NCI-H1048 (cell line): ENCODE measurements around the gene COMP.

Experiments used
- DNase-seq: peaks from one replicate; lab custom pipeline; 2025; lab: John Stamatoyannopoulos, UW

The COMP gene

GRCh38 chr19:18782559-18783225, 8.4 kb downstream of the COMP start:
- no peak for DNase-seq

DNA sequence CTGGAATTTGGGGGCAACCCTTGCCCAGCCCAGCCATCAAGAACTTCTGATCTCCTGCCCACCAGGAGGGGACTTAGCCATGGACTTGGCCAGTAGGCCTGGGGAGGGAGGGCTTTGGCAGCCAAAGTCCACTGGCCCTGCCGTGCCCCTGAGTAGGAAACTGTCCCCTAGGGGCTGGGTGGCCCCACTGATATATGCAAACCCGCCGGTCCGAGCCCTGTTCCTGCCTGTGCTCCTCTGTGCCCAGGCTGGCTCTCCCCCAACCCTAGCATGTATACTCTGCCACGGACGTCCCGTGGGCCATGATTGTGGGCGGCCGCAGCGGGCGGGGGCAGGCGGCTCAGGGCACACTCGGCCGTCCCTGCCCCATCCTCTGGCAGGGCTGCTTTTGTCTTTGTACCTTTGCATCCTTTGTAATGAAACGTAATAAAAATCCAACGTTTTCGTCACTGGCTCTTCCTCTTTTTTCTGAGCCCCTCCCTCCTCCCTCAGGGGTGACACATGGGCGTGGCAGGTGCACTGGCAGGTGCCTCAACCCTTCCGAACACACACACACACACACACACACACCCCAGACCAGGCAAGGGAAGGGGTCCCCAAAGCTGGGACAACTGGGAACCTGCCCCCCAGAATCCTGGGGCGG, 9.1 kb downstream of the COMP start:
- DNase-seq, result no peak

GRCh38 chr19:18781047-18781600, 10.0 kb downstream of the COMP start:
- DNase-seq, result no peak

GRCh38 chr19:18780631-18781030, 10.5 kb downstream of the COMP start:
- no peak for DNase-seq

GRCh38 chr19:18780081-18780480, 11.0 kb downstream of the COMP start:
- no peak for DNase-seq

GRCh38 chr19:18778826-18779495, 12.1 kb downstream of the COMP start:
- no peak for DNase-seq

DNA sequence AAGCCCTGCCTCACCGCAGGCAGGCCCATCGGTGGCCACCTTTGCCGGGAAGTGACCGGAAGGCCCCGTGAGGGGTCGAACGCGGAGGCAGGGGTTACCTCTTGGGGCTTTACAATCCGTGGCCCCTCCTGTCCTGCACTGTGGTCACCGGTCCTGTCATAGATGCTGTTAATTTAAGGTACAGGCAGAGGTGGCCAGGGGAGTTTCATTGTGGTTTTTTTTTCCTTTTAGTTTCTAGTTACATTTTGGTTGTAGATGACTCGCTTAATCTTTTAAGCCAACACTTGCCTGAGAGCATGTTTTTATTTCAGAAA, 13.1 kb downstream of the COMP start:
- no peak for DNase-seq

DNA sequence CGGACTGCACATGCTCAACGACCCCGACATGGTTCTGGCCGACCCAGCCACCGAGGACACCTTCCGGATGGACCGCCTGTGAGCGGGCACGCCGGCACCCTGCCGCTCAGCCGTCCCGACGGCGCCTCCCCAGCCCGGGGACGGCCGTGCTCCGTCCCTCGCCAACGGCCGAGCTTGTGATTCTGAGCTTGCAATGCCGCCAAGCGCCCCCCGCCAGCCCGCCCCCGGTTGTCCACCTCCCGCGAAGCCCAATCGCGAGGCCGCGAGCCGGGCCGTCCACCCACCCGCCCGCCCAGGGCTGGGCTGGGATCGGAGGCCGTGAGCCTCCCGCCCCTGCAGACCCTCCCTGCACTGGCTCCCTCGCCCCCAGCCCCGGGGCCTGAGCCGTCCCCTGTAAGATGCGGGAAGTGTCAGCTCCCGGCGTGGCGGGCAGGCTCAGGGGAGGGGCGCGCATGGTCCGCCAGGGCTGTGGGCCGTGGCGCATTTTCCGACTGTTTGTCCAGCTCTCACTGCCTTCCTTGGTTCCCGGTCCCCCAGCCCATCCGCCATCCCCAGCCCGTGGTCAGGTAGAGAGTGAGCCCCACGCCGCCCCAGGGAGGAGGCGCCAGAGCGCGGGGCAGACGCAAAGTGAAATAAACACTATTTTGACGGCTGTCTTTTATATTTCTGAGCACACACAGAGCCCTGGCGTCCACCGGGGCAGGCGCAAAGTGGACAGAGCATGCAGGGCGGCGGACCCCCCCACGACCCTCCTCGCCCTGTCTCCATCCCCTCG, 13.6 kb downstream of the COMP start:
- DNase-seq, result no peak

DNA sequence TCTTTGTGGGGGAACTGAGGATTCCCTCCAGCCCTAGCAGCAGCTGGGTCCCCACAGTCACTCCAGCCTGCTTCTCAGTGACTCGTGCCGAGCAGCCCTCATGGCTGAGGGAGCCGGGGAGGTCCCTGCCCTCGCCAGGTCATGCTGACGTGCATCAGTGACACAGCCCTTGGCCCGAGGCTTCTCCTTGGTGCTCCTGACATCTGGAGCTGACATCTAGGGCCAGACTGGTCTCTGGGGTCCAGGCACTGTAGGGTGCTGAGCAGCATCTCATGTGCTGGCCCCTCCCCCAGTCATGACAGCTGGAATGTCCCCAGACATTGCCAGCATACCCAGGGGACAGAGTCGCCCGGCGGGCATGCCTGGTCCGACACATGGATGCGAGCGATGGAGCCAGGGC, 14.4 kb downstream of the COMP start:
- no peak for DNase-seq

DNA sequence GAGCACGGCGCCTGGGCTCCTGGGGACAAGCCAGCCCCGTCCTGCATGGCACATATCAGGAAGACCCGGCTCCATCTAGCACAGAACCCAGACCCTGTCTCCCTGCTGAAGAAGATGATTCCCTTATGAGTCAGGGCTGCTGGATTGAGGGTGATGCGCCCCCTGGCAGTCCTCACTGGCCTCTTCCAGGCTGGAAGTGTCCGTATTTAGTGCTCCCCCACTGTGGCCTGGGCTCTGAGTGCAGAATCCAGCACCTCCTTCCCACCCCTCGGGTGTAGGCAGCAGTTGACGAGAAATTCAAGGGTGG, 14.9 kb downstream of the COMP start:
- DNase-seq, result no peak

DNA sequence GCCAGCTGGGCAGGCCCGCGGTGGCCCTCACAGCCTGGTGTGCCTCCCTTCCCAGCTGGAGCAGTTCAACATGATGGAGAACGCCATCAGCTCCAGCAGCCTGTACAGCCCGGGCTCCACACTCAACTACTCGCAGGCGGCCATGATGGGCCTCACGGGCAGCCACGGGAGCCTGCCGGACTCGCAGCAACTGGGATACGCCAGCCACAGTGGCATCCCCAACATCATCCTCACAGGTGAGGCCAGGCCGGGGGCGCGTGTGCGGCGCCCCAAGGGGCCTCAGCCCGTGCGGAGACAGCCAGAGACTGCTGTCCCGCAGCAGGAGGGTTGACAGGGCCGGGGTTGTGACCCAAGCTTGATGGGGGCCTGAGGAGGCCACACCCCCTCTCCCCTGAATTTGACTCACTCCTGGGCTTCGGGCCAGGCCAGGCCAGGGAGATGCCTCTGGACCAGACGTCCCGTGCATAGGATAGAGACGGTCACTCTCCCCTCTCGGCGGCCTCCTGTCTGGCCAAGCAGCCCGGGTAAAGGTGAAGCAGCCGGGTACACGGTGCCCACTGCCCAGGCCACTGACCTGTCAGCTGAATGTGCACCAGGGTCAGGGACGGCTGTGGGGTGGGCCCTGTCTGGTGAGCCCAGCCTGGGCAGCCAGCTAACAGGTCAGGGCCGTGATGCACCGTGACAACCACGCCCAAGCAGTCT, 15.4 kb downstream of the COMP start:
- no peak for DNase-seq

GRCh38 chr19:18774782-18775444, 16.2 kb downstream of the COMP start:
- DNase-seq, result no peak

DNA sequence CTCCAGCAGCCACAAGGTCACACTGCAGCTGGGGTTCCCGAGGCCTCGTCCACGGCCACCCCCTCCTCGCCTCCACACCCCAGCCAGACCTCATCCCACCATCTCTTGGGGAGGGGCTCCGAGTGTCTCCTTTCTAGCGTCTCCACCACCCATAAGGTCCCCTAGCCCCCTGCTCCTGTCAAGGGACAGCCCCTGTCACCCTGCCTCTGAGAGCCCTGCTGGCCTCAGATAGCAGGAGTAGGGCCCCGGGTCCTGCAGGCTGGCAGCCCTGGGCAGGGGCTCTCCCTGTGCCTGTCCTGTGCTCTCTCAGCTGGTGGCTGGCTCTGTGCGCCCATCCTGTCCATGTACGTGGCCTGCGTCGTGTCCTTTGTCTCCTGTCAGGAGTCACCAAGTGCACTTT, 17.0 kb downstream of the COMP start:
- no peak for DNase-seq

- DNase-seq, result no peak
Observed at GRCh38 chr19:18773682-18774081, 17.4 kb downstream of the COMP start.

DNA sequence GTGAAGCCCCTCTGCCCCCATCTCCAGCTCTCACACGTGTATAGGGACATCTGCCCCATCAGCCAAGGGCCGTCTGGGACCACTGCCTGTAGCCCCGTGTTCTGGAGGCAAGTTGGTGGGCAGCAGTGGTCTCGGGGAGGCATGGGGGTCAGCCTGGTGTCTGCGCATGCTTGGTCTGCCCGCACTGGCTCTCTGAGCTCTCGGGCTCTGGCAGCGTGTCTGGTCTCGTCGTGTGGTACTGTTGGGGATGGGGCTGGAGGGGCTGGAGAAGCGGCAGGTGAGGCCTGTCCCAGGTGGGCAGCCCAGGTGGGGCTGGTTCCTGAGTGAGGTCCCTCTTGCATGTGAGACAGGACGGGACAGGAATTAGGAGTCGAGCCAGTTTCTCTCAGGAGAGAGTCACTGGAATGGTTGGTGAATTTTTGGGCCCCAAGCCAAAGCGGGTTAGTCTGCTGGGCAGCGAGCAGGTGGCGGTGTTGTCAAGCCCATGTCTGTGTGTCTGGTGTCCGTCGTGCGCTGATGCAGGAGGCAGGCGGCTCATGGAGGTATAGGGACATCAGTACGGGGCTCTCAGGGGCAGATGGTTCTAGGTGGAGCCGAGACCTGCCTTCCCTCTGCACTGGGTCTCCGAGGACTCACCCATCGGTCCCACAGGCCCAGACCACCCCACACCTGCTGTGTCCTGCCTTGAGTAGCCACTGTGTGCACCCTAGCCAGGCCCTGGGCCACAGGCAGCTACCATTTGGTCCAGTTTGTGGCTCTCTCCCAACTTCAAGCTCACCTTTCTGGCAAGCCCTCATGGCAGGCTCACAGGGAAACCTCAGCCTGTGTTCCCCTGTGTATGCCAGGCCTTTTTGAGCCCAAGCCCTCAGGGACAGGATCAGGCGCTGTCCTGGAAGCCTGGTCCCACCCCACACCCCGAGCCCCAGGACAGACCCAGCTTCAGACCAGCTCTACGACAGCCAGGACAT, 18.2 kb downstream of the COMP start:
- no peak for DNase-seq

GRCh38 chr19:18771328-18772242, 19.5 kb downstream of the COMP start:
- DNase-seq, result no peak

DNA sequence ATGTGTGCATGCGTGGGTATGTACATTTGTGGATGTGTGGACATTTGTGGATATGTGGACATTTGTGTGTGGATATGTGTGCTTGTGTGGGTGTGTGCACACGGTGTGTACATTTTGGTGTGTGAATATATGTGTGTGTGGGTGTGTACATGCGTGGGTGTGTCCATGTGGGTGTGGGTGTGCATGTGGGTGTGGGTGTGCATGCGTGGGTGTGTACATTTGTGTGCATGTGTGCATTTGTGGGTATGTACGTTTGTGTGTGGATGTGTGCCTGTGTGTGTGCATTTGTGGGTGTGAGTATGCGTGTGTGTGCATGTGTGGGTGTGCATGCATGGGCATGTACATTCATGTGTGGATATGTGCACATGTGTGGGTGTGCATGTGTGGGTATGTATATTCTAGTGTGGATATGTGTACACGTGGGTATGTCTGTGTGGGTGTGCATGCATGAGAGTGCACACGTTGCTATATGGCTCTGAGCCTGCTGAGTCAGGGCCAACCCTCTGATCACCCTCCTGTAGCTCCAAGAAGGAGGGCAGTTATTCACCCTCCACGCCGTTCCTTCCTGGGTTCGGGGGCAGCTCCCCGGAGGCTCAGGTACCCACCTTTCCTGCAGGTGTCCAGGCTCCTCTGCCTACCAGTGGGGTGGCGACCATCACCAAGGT, 20.3 kb downstream of the COMP start:
- DNase-seq, result no peak

DNA sequence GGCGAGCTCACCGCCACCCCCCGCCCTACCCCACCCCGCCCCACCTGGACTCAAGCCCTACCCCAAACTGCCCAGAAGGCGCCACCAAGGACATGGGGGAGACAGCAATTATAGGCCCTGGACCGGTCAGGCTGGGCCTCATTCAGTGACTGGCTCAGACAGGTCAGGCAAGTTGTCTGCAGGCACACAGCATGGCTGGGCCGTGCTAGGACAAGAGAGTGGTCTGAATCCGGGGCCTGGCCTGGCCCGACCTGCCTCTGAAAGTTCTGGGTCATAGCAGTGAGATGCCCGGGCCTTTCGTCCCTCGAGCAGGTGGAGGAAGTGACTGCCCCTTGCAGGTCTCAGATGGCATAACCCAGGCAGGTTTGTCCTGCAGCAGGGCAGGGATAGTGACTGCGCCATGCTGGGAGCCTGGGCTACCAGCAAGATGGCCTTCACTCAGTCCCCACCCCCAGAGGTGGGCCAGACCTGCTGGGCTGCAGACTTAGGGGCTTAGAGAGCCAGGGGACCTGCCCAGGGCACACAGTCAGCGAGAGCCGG, 21.0 kb downstream of the COMP start:
- no peak for DNase-seq
